Psoas muscle (tissue), 8 donors: ENCODE measurements around the gene PRPF8. TPM values are rescaled to one million over a fixed set of nuclear protein-coding genes. Genes with fewer than 3 reads are reported as not detected.

Experiments used
- ATAC-seq, 4 donors: fragments of 200-7000 bp; cut with Tn5 transposase; one replicate each; pipeline ENCODE4 v1.9.1; 2020; ENCODE audit warnings: moderate library complexity in 3 of 4, mild to moderate bottlenecking in 2 of 4
- DNase-seq, 2 donors: peaks; one replicate each; pipeline ENCODE4 v3.0.0-alpha.2; 2020
- H3K27ac ChIP-seq: fragments of 200-600 bp; one replicate; pipeline ENCODE4 v1.8.0; 2022
- H3K27me3 ChIP-seq, 3 donors: fragments of 200-600 bp in 1 of 3; one replicate each; pipeline versions ENCODE4 v1.6.1 to v1.8.0; 2013 to 2022; ENCODE audit warnings: low read length in 2 of 3, mild to moderate bottlenecking in 2 of 3, moderate library complexity in 1 of 3; ENCODE audit not compliant: insufficient read depth in 3 of 3
- H3K36me3 ChIP-seq, 2 donors: fragments of 200-600 bp in 1 of 2; one replicate each; pipeline versions ENCODE4 v1.6.1 to v1.8.0; 2013 to 2022; ENCODE audit warnings: low read depth in 1 of 2, mild to moderate bottlenecking in 1 of 2, moderate library complexity in 1 of 2; ENCODE audit not compliant: insufficient read depth in 1 of 2
- H3K4me1 ChIP-seq: fragments of 200-600 bp; one replicate; pipeline ENCODE4 v1.8.0; 2022
- H3K4me3 ChIP-seq: fragments of 200-600 bp; one replicate; pipeline ENCODE4 v1.8.0; 2022; ENCODE audit warnings: mild to moderate bottlenecking
- H3K9me3 ChIP-seq: fragments of 200-600 bp; one replicate; pipeline ENCODE4 v1.8.0; 2022
- WGBS, 3 donors: extraction: QIAGEN DNeasy Blood & Tissue Kit; methylation state at CpG; one replicate each; pipeline versions ENCODE4 v1.1.6 to v1.1.7; 2013; 5-methylcytosine and 5-hydroxymethylcytosine counted together
- intact Hi-C, 2 donors: fragments of 100-400 bp; cut with DNase I; formaldehyde crosslinking; loops; one replicate each; pipeline versions ENCODE4 v1.11.0 to v1.14.2; 2022
- polyA plus RNA-seq, 3 donors: library from polyadenylated mRNA; stranded (reverse); fragments of 200-250 nt; gene quantifications; one replicate each; pipeline ENCODE4 v1.2.3, GENCODE V29; 2013
- total RNA-seq, 4 donors: library from RNA; stranded (reverse); fragmentation: NEBNext Ultra II Directional in 2 of 4; extraction: Animal tissue kit (Norgen Biotek cat#: 25700) in 2 of 4; gene quantifications; one replicate each; pipeline versions ENCODE4 v1.2.1 to v1.2.4, GENCODE V29; 2021 to 2023
- TF ChIP-seq, protein P1 (sequence below): fragments of 200-600 bp; IDR thresholded peaks from one replicate; pipeline ENCODE4 v1.8.0; 2022; ENCODE audit warnings: antibody characterized with exemption
- donor health status: healthy with polysubstance abuse.
- donor health status: DM: no; HTN: no; CAD: no; lungs with moderate emphysema.
- donor health status: Bipolar disorder and iron deficiency.
- donor health status: healthy.
- donor health status: DM: yes; HTN: yes; CAD: no.
- donor health status: DM: no; HTN: no; CAD: no.
- donor health status: DM: no; HTN: no; CAD: no.
- donor health status: DM: yes; HTN: yes; CAD: no.

The PRPF8 gene
- total and polyA plus RNA-seq, 7 donors: 84.8 to 305 (median 218) TPM

DNA sequence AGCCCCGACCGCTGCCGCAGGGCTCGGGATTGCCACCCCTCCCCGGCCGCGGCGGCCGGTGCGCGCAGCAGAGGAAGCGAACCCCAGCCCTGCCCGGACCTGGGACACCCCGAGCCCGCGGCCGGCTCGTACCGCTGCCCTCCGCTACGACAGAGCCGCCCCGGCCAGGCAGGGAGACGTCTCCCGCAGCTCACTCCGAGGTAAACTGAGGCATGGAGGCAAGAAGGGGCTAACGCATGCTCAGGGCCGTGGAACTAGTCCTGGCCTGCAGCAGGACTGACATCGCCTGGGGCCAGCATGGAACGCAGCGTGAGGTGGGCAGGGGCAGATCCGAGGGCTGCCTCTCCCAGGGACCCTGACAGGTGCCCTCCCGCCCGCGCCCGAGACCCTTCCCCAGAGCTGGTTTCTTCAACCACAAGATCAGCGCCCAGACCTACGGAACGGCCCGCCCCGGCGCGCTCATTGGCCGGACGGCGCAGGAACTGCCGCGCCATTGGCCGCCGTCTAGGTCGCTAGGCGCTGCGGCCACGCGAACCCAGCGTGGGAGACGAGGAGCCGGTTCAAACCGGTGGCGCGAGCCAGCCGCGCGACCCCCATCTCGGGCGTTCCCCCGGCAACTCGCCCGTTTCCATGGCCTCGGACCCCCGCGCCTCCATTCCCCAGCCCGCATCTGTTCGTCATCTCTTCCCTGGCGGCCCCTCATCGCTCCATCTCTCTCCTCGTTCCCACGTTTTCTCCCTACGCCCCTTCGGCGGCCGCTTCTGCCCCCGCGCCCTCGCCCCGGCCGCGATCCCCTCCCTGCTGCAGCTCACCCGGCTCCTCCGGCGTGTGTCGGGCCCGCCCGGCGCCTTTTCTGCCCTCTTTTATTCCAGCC, 56.4 kb downstream of the PRPF8 start, which contains the start of gene SLC43A2:
Gene SLC43A2 (minus strand): TSS at position 853 of the 874 bp plus-strand sequence. CDS start 960 bp downstream, outside the sequence.
- peaks cover 29% of the 10 kb centered on the region for H3K4me1 ChIP-seq
- ATAC-seq: peak; percentile 78 to 86 (median 82)
- no peaks in the 10 kb centered on the region for H3K27me3 ChIP-seq
- DNase-seq: peak; percentile 82 to 89
- H3K9me3 ChIP-seq: no peaks in the 10 kb centered on the region
- peak within 1 kb of the TSS; percentile 93 for H3K4me3 ChIP-seq
- peaks cover 0 to 22% of the 10 kb centered on the region in 2 donors for H3K36me3 ChIP-seq
- intact Hi-C loops: loop anchor here (5.0 kb wide), 2 partner anchors 36 to 366 kb away; no protein-coding TSS in a partner anchor
- 0 to 1% (median 1%) methylated on average over 62 to 95 of the region's 95 CpGs for WGBS, 3 donors
- TF ChIP-seq, protein P1, sequence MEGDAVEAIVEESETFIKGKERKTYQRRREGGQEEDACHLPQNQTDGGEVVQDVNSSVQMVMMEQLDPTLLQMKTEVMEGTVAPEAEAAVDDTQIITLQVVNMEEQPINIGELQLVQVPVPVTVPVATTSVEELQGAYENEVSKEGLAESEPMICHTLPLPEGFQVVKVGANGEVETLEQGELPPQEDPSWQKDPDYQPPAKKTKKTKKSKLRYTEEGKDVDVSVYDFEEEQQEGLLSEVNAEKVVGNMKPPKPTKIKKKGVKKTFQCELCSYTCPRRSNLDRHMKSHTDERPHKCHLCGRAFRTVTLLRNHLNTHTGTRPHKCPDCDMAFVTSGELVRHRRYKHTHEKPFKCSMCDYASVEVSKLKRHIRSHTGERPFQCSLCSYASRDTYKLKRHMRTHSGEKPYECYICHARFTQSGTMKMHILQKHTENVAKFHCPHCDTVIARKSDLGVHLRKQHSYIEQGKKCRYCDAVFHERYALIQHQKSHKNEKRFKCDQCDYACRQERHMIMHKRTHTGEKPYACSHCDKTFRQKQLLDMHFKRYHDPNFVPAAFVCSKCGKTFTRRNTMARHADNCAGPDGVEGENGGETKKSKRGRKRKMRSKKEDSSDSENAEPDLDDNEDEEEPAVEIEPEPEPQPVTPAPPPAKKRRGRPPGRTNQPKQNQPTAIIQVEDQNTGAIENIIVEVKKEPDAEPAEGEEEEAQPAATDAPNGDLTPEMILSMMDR: no peak
- H3K27ac ChIP-seq: peak within 1 kb of the TSS; percentile 92

DNA sequence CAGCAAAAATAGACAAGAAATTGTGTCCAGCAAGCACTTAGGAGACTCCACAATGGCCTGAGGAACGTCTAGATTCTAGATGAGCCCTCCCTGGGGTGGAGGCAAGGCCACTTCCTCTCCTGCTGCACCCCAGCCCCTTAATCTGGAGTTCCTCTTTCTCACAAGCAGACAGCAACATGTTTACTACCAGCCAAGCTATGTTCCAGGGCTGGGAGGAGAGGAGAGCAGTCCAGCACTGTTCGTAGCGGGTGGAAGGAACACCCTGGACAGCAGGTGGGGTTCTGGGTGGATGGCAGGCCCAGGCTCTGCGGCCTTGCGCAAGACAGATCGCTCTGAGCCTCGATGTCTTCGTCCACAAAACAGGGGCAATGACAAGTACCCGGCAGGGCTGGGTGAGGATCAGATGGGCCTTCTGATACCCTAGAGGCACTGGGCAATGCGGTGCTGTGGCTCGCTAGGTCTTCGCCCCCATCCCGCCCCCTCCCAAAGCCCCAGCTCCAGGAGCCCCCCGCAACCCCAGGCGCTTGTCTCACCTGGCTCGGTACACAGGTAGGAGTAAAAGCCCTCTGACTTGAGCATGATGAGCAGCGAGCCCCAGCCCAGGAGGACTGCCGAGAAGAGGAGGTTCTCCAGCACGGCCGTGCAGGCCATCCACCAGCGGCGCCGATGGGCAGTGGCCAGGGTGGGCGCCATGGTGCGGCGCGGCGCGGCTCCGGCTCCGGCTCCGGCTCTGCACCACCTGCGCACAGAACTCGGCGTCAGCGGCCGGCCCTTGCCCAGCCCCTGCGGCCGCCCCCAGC, 57.3 kb downstream of the PRPF8 start:
- TF ChIP-seq, protein P1: no peak
- H3K4me1 ChIP-seq: peaks cover 29% of the 10 kb centered on the region
- intact Hi-C loops: loop anchor here (5.0 kb wide), 2 partner anchors 35 to 365 kb away; no protein-coding TSS in a partner anchor
- H3K27me3 ChIP-seq: no peaks in the 10 kb centered on the region
- peak overlapping the region; percentile 93 for H3K4me3 ChIP-seq
- WGBS, 3 donors: 16 to 32% (median 18%) methylated on average over 26 to 39 of the region's 39 CpGs
- ATAC-seq (peak in 2 of 4 donors; percentile 21 to 24), DNase-seq (peak in 1 of 2 donors; percentile 78)
- H3K36me3 ChIP-seq: peaks cover 0 to 26% of the 10 kb centered on the region in 2 donors
- peak overlapping the region; percentile 92 for H3K27ac ChIP-seq
- no peaks in the 10 kb centered on the region for H3K9me3 ChIP-seq

DNA sequence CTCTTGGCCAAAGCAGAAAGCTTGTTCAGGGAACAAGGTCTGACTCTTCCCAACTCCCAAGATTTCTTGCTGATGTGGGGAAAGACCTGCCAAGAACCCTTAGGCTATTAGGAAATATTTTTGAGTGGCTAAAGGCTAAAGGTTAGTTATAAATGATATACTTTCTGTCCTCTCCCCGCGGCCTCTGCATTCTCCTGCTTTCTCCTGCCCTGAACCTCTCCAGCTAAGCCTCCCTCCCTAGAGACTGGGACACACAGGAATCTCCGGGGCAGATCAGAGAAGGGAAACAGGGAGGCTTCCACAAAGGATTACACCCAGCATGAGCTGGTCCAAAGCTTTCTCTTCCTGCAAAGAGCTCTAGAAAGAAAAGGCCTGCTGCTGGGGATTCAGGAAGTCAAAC, 58.3 kb downstream of the PRPF8 start:
- intact Hi-C loops: loop anchor here (5.0 kb wide), 2 partner anchors 34 to 364 kb away; no protein-coding TSS in a partner anchor
- TF ChIP-seq, protein P1: no peak
- no peak for DNase-seq
- no peaks in the 10 kb centered on the region for H3K9me3 ChIP-seq
- 17 to 63% (median 27%) methylated on average over 3 of the region's 3 CpGs for WGBS, 3 donors
- H3K4me3 ChIP-seq: peak overlapping the region; percentile 93
- peaks cover 23% of the 10 kb centered on the region for H3K4me1 ChIP-seq
- H3K36me3 ChIP-seq: peaks cover 0 to 33% of the 10 kb centered on the region in 2 donors
- ATAC-seq: no peak
- no peaks in the 10 kb centered on the region for H3K27me3 ChIP-seq
- H3K27ac ChIP-seq: peak overlapping the region; percentile 92

DNA sequence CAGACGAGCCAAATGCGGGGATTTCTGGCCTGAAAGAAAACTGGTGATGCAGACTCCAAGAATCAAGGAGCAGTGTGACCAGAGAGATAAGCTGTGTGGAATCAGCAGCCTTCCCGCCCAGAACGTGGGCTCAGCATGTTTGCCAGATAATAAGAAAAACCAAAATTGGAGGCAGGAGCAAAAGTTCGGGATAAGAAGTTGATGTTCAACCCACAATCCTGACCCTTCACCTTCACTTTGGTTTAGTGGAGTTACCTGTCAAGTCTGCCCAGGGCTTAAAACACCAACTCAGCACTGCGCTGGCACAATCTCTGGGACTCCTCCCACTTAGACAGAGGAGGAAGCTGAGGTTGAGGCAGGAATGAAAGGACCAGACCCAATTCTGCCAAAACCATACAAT, 59.1 kb downstream of the PRPF8 start:
- TF ChIP-seq, protein P1: no peak
- intact Hi-C loops: loop anchor here (5.0 kb wide), 2 partner anchors 33 to 363 kb away; no protein-coding TSS in a partner anchor
- no peaks in the 10 kb centered on the region for H3K9me3 ChIP-seq
- peaks cover 0 to 33% of the 10 kb centered on the region in 2 donors for H3K36me3 ChIP-seq
- WGBS, 3 donors: 90 to 96% (median 90%) methylated on average over 6 of the region's 6 CpGs
- H3K4me1 ChIP-seq: peaks cover 23% of the 10 kb centered on the region
- no peak for DNase-seq
- no peaks in the 10 kb centered on the region for H3K27me3 ChIP-seq
- H3K27ac ChIP-seq: peak overlapping the region; percentile 92
- H3K4me3 ChIP-seq: no peak overlapping the region
- no peak for ATAC-seq
